ENCODE data around the gene PRTN3.

DNA sequence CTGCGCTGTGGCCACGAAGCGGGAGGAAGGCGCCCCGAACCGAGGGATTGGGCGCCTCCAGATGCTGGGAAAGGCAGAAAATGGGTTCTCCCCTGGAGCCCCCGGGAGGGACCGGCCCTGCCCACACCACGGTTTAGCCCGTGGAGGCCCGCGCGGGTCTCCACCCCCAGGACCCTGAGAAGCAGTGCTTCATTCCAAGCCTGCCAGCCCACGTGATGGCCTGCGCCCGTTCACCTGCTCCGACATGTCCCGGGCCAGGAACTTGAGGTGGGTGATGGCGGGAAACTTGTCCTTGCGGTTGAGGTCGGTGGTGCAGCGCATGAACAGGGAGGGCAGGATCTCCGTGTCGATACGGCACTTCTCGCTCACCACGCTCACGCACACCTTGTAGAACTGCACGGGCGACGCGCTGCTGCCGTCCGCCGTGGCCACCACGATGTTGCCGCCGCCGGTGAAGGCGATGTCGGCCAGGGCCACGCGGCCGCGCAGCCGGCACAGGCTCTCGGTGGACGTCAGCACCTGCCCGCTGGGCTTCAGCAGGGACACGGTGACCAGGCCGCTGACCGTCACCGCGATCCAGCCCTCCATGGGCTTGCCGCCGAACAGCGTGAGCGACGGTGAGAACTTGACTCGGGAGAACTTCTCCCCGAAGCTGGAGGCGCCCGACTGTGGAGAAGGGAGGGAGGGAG is 44.9 kb downstream of the PRTN3 start:
- TF ChIP-seq CTCF (IDR thresholded peaks at IDR 0.05) (no peak), POLR2A (IDR thresholded peaks at IDR 0.05) (no peak), POLR2AphosphoS5 (IDR thresholded peaks at IDR 0.05) (no peak)

Data from gastroesophageal sphincter (tissue), 3 donors.